Glutamatergic neuron (in vitro differentiated cells): ENCODE data around the gene ADCY10. TPM values are rescaled to one million over a fixed set of nuclear protein-coding genes. Genes with fewer than 3 reads are reported as not detected.

Experiments
- DNase-seq: peaks from one replicate; pipeline ENCODE4 v3.0.0; 2022
- H3K27ac Mint-ChIP-seq: one replicate; pipeline ENCODE4 v1.8.0; 2020; ENCODE audit warnings: mild to moderate bottlenecking, mixed read lengths, inconsistent platforms; ENCODE audit not compliant: unreplicated experiment
- H3K27me3 Mint-ChIP-seq: one replicate; pipeline ENCODE4 v1.8.0; 2020; ENCODE audit warnings: mild to moderate bottlenecking, moderate library complexity, mixed read lengths, inconsistent platforms; ENCODE audit not compliant: unreplicated experiment
- H3K36me3 Mint-ChIP-seq: one replicate; pipeline ENCODE4 v1.8.0; 2020; ENCODE audit warnings: mild to moderate bottlenecking, mixed read lengths, inconsistent platforms; ENCODE audit not compliant: unreplicated experiment
- H3K4me1 Mint-ChIP-seq: one replicate; pipeline ENCODE4 v1.8.0; 2020; ENCODE audit warnings: mild to moderate bottlenecking, low read depth, mixed read lengths, inconsistent platforms; ENCODE audit not compliant: unreplicated experiment
- H3K4me3 Mint-ChIP-seq: one replicate; pipeline ENCODE4 v1.8.0; 2020; ENCODE audit warnings: mild to moderate bottlenecking, mixed read lengths, inconsistent platforms; ENCODE audit not compliant: unreplicated experiment
- H3K9me3 Mint-ChIP-seq: one replicate; pipeline ENCODE4 v1.8.0; 2020; ENCODE audit warnings: mild to moderate bottlenecking, moderate library complexity, mixed read lengths, inconsistent platforms; ENCODE audit not compliant: unreplicated experiment
- total RNA-seq: library from RNA; stranded (reverse); fragmentation: NEBNext Ultra II Directional; extraction: Animal tissue kit (Norgen Biotek cat#: 25700); gene quantifications from one replicate; pipeline ENCODE4 v1.2.1, GENCODE V29; 2021; ENCODE audit not compliant: unreplicated experiment
- TF ChIP-seq, protein P1 (sequence below): fragments of 200-600 bp; sonication (generic); IDR thresholded peaks from one replicate; pipeline ENCODE4 v1.5.0; 2021; ENCODE audit not compliant: partially characterized antibody, unreplicated experiment

ADCY10 gene
- total RNA-seq, 1 donor from 2014 or later: 0.07 TPM

GRCh38 chr1:167782946-167783345 is 131.0 kb downstream of the ADCY10 start:
- peaks cover 47% of the 10 kb centered on the region for H3K36me3 Mint-ChIP-seq
- H3K27ac Mint-ChIP-seq: no peak overlapping the region
- TF ChIP-seq, protein P1, sequence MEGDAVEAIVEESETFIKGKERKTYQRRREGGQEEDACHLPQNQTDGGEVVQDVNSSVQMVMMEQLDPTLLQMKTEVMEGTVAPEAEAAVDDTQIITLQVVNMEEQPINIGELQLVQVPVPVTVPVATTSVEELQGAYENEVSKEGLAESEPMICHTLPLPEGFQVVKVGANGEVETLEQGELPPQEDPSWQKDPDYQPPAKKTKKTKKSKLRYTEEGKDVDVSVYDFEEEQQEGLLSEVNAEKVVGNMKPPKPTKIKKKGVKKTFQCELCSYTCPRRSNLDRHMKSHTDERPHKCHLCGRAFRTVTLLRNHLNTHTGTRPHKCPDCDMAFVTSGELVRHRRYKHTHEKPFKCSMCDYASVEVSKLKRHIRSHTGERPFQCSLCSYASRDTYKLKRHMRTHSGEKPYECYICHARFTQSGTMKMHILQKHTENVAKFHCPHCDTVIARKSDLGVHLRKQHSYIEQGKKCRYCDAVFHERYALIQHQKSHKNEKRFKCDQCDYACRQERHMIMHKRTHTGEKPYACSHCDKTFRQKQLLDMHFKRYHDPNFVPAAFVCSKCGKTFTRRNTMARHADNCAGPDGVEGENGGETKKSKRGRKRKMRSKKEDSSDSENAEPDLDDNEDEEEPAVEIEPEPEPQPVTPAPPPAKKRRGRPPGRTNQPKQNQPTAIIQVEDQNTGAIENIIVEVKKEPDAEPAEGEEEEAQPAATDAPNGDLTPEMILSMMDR: no peak
- no peaks in the 10 kb centered on the region for H3K4me1 Mint-ChIP-seq
- DNase-seq: no peak
- no peak overlapping the region for H3K4me3 Mint-ChIP-seq
- no peaks in the 10 kb centered on the region for H3K27me3 Mint-ChIP-seq
- peaks cover 2% of the 10 kb centered on the region for H3K9me3 Mint-ChIP-seq

- H3K27ac Mint-ChIP-seq: no peak overlapping the region
- TF ChIP-seq, protein P1: no peak
- no peak for DNase-seq
- H3K36me3 Mint-ChIP-seq: peaks cover 53% of the 10 kb centered on the region
- no peaks in the 10 kb centered on the region for H3K4me1 Mint-ChIP-seq
- H3K27me3 Mint-ChIP-seq: no peaks in the 10 kb centered on the region
- H3K4me3 Mint-ChIP-seq: no peak overlapping the region
- peaks cover 4% of the 10 kb centered on the region for H3K9me3 Mint-ChIP-seq
Measured at GRCh38 chr1:167781558-167781957, 132.4 kb downstream of the ADCY10 start.

DNA sequence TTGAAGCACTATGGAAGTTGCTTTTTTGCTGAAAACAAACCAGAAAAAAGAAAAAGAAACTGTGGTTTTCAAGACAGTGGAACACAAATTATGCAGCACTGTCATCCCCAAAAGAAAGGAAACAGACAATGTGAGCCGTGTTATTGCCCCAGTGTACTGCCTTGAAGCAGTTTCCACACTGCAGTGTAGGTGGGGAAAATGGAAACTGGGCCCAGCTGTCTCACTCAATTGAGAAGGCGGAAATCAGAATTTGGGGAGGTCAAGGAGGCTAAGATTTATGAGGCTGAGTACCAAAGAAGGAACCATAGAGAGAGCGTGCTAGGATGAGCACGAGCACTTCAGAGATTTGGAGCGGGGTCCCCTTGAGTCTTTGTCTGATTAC is 136.7 kb downstream of the ADCY10 start:
- Mint-ChIP-seq H3K9me3 (peaks cover 4% of the 10 kb centered on the region), H3K4me1 (no peaks in the 10 kb centered on the region), H3K4me3 (no peak overlapping the region), H3K27me3 (peaks cover 2% of the 10 kb centered on the region), H3K36me3 (peaks cover 44% of the 10 kb centered on the region), H3K27ac (no peak overlapping the region)
- TF ChIP-seq, protein P1: no peak
- no peak for DNase-seq

GRCh38 chr1:167776616-167777268 is 137.2 kb downstream of the ADCY10 start:
- Mint-ChIP-seq H3K4me3 (no peak overlapping the region), H3K9me3 (peaks cover 4% of the 10 kb centered on the region), H3K27me3 (peaks cover 2% of the 10 kb centered on the region), H3K27ac (no peak overlapping the region), H3K36me3 (peaks cover 44% of the 10 kb centered on the region), H3K4me1 (no peaks in the 10 kb centered on the region)
- no peak for DNase-seq
- TF ChIP-seq, protein P1: no peak

GRCh38 chr1:167776151-167776550 is 137.8 kb downstream of the ADCY10 start:
- Mint-ChIP-seq H3K9me3 (peaks cover 4% of the 10 kb centered on the region), H3K4me3 (no peak overlapping the region), H3K27me3 (peaks cover 2% of the 10 kb centered on the region), H3K27ac (no peak overlapping the region), H3K4me1 (no peaks in the 10 kb centered on the region), H3K36me3 (peaks cover 44% of the 10 kb centered on the region)
- TF ChIP-seq, protein P1: no peak
- DNase-seq: no peak
